HepG2 (cell line): ENCODE data around the gene NUDT19. TPM values are rescaled to one million over a fixed set of nuclear protein-coding genes. Genes with fewer than 3 reads are reported as not detected.

Source experiments
- AGO2 ChIP-seq: fragments of 200-400 bp; formaldehyde crosslinking; optimal IDR thresholded peaks from 2 replicates; pipeline ENCODE3; 2017; ENCODE audit warnings: mild to moderate bottlenecking, low read depth, low read length, moderate library complexity
- ARNT ChIP-seq: fragments of 450-650 bp; IDR thresholded peaks from 2 replicates; pipeline ENCODE4 v1.6.1; 2017
- ETV6 ChIP-seq: sonication (generic); formaldehyde crosslinking; conservative IDR thresholded peaks from 2 replicates; pipeline ENCODE4 v1.4.0; 2020; ENCODE audit warnings: missing genetic modification reagents
- PTBP1 ChIP-seq: fragments of 200-400 bp; formaldehyde crosslinking; IDR thresholded peaks from 2 replicates; pipeline ENCODE4 v1.6.1; 2018; ENCODE audit warnings: low read length, low read depth; ENCODE audit not compliant: poor library complexity, severe bottlenecking
- RBM39 ChIP-seq: fragments of 200-400 bp; formaldehyde crosslinking; IDR thresholded peaks from one replicate; pipeline ENCODE4 v1.6.1; 2018; ENCODE audit warnings: antibody characterized with exemption, mild to moderate bottlenecking, low read depth, low read length; ENCODE audit not compliant: poor library complexity, severe bottlenecking
- RFXAP ChIP-seq: sonication (generic); formaldehyde crosslinking; IDR thresholded peaks from 2 replicates; pipeline ENCODE4 v1.4.0; 2020; ENCODE audit warnings: missing genetic modification reagents, borderline replicate concordance
- SALL1 ChIP-seq: sonication (generic); formaldehyde crosslinking; IDR thresholded peaks from 2 replicates; pipeline ENCODE4 v1.8.0; 2022; ENCODE audit warnings: mild to moderate bottlenecking, missing genetic modification reagents
- TBP ChIP-seq: sonication (generic); formaldehyde crosslinking; IDR thresholded peaks from 2 replicates; pipeline ENCODE4 v1.5.0; 2020; ENCODE audit warnings: missing genetic modification reagents
- TCF12 ChIP-seq, 2 experiments: fragments of 450-650 bp in 1 of 2; sonication (generic) in 1 of 2; formaldehyde crosslinking in 1 of 2; IDR thresholded peaks; 2 replicates each; pipeline versions ENCODE4 v1.6.1 to v1.8.0; 2017 to 2022; ENCODE audit warnings: antibody characterized with exemption in 1 of 2, mild to moderate bottlenecking in 1 of 2, missing genetic modification reagents in 1 of 2, moderate library complexity in 1 of 2
- ZBTB38 ChIP-seq: sonication (generic); formaldehyde crosslinking; IDR thresholded peaks from 2 replicates; pipeline ENCODE4 v1.5.1; 2020; ENCODE audit warnings: mild to moderate bottlenecking, missing genetic modification reagents
- ZNF136 ChIP-seq: sonication (generic); formaldehyde crosslinking; IDR thresholded peaks from 2 replicates; pipeline ENCODE4 v1.8.1; 2022; ENCODE audit warnings: low read depth, mild to moderate bottlenecking, moderate library complexity, missing genetic modification reagents
- ZNF180 ChIP-seq: sonication (generic); formaldehyde crosslinking; IDR thresholded peaks from 2 replicates; pipeline ENCODE4 v1.4.0; 2020; ENCODE audit warnings: low read depth, missing genetic modification reagents, borderline replicate concordance
- ZNF333 ChIP-seq: sonication (generic); formaldehyde crosslinking; IDR thresholded peaks from 2 replicates; pipeline ENCODE4 v1.4.0; 2020; ENCODE audit warnings: mild to moderate bottlenecking, missing genetic modification reagents, borderline replicate concordance
- ZNF432 ChIP-seq: sonication (generic); formaldehyde crosslinking; IDR thresholded peaks from 2 replicates; pipeline ENCODE4 v1.5.0; 2020; ENCODE audit warnings: missing genetic modification reagents, mild to moderate bottlenecking, borderline replicate concordance
- ZNF747 ChIP-seq: sonication (generic); formaldehyde crosslinking; IDR thresholded peaks from 2 replicates; pipeline ENCODE4 v1.8.1; 2023; ENCODE audit warnings: missing genetic modification reagents, mild to moderate bottlenecking, borderline replicate concordance
- polyA plus RNA-seq, 8 experiments: library from polyadenylated mRNA; depleted of rRNA in 3 of 8; stranded (reverse) in 7 of 8; unstranded in 1 of 8; fragments of >200 nt; fragmentation: Illumina TruSeq in 4 of 8; extraction: Trizol in 4 of 8; gene quantifications; 2 replicates each; pipeline versions ENCODE4 v1.2.1 to v1.2.3, GENCODE V29; 2011 to 2016; ENCODE audit warnings: low read depth in 4 of 8, missing spikeins in 1 of 8, mixed read lengths in 1 of 8; ENCODE audit not compliant: insufficient read depth in 1 of 8
- total RNA-seq, 5 experiments: library from RNA; depleted of rRNA; stranded (reverse); fragments of >200 nt; fragmentation: Illumina TruSeq; extraction: Trizol; gene quantifications; 2 replicates each; pipeline ENCODE4 v1.2.3, GENCODE V29; 2016; ENCODE audit warnings: low read depth in 1 of 5
- TF ChIP-seq, protein P1 (sequence below): sonication (generic); formaldehyde crosslinking; IDR thresholded peaks from 2 replicates; pipeline ENCODE4 v1.5.0; 2020; ENCODE audit warnings: mild to moderate bottlenecking, missing genetic modification reagents
- TF ChIP-seq, protein P2 (sequence below): sonication (generic); formaldehyde crosslinking; IDR thresholded peaks from 2 replicates; pipeline ENCODE4 v1.5.0; 2020; ENCODE audit warnings: mild to moderate bottlenecking, missing genetic modification reagents
- TF ChIP-seq, protein P3 (sequence below): IDR thresholded peaks from 2 replicates; pipeline ENCODE4 v1.6.1; 2012; ENCODE audit warnings: inconsistent platforms
- TF ChIP-seq, protein P4 (sequence below): sonication (generic); formaldehyde crosslinking; IDR thresholded peaks from 2 replicates; pipeline ENCODE4 v1.4.0; 2020; ENCODE audit warnings: mild to moderate bottlenecking, missing genetic modification reagents
- TF ChIP-seq, protein P5 (sequence below): sonication (generic); formaldehyde crosslinking; IDR thresholded peaks from 2 replicates; pipeline ENCODE4 v1.4.0; 2020; ENCODE audit warnings: missing genetic modification reagents

Gene NUDT19
- total and polyA plus RNA-seq, 2 of the 13 experiments (the other 11 are each of a cell fraction or from before 2014, with no cell fraction given), result 3.1 to 3.6 TPM

DNA sequence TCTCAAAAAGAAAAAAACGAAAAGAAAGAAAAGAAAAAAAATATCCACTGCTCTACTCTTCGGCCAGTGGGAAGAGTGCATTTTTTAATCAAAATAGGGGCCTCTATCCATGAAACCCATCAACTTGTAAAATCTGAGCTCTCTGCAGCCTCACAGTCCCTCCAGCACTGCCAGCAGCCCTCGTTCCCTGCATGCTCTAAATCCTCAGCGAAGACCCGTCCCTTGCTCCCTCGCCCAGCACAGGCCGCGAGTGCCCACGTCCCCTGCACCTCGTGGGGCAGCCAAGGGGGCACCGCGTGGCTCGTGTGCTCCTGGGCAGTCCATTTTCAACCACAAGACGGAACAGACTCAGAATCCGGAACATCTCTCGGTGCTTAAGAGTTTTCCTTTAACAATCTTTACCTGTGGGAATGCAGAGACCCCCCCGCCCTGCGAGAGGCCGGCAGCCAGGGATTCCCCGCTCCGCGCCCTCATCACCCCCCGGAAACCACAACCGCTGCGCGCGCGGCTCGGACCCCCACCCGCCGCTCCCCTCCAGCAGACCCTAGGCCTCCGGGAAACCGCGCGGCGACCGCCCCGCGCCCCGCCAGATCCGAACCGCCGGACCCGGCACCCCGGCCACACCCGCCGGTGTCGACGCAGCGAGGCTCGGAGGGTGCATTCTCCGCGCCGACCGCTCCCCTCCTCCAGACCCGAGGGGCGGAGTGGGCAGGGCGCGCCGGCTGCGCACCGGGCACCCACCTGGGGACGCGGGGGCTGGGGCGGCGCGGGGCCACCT, 17.3 kb upstream of the NUDT19 start (continued):
- TF ChIP-seq, protein P1, sequence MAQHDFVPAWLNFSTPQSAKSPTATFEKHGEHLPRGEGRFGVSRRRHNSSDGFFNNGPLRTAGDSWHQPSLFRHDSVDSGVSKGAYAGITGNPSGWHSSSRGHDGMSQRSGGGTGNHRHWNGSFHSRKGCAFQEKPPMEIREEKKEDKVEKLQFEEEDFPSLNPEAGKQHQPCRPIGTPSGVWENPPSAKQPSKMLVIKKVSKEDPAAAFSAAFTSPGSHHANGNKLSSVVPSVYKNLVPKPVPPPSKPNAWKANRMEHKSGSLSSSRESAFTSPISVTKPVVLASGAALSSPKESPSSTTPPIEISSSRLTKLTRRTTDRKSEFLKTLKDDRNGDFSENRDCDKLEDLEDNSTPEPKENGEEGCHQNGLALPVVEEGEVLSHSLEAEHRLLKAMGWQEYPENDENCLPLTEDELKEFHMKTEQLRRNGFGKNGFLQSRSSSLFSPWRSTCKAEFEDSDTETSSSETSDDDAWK (CRISPR knock-in tag), result no peak
- TF ChIP-seq ZNF432 (no peak), ZNF180 (CRISPR knock-in tag) (no peak), PTBP1 (no peak), SALL1 (no peak), AGO2 (peak; percentile 70), RBM39 (no peak), RFXAP (CRISPR knock-in tag) (0 out of 2 replicates have a peak, but pooled peaks have one; percentile 6), TCF12 (IDR thresholded peaks at IDR 0.05) (no peak), TCF12 (CRISPR knock-in tag; IDR thresholded peaks at IDR 0.05) (0 out of 2 replicates have a peak, but pooled peaks have one; percentile 25), ZNF747 (0 out of 2 replicates have a peak, but pooled peaks have one; percentile 23), ZNF333 (peak; percentile 39; the same call in 1 of the 2 replicates), ETV6 (no peak), ARNT (no peak), TBP (CRISPR knock-in tag) (no peak), ZNF136 (no peak), ZBTB38 (CRISPR knock-in tag) (0 out of 2 replicates have a peak, but pooled peaks have one; percentile 35)
- TF ChIP-seq, protein P2, sequence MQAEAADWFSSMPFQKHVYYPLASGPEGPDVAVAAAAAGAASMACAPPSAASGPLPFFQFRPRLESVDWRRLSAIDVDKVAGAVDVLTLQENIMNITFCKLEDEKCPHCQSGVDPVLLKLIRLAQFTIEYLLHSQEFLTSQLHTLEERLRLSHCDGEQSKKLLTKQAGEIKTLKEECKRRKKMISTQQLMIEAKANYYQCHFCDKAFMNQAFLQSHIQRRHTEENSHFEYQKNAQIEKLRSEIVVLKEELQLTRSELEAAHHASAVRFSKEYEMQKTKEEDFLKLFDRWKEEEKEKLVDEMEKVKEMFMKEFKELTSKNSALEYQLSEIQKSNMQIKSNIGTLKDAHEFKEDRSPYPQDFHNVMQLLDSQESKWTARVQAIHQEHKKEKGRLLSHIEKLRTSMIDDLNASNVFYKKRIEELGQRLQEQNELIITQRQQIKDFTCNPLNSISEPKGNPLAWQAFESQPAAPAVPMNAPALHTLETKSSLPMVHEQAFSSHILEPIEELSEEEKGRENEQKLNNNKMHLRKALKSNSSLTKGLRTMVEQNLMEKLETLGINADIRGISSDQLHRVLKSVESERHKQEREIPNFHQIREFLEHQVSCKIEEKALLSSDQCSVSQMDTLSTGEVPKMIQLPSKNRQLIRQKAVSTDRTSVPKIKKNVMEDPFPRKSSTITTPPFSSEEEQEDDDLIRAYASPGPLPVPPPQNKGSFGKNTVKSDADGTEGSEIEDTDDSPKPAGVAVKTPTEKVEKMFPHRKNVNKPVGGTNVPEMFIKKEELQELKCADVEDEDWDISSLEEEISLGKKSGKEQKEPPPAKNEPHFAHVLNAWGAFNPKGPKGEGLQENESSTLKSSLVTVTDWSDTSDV, result no peak
- TF ChIP-seq, protein P3, sequence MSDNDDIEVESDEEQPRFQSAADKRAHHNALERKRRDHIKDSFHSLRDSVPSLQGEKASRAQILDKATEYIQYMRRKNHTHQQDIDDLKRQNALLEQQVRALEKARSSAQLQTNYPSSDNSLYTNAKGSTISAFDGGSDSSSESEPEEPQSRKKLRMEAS, result peak; percentile 30; the same call in 1 of the 2 replicates
- TF ChIP-seq, protein P4, sequence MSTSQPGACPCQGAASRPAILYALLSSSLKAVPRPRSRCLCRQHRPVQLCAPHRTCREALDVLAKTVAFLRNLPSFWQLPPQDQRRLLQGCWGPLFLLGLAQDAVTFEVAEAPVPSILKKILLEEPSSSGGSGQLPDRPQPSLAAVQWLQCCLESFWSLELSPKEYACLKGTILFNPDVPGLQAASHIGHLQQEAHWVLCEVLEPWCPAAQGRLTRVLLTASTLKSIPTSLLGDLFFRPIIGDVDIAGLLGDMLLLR (CRISPR knock-in tag), result peak; percentile 25; the same call in 1 of the 2 replicates
- TF ChIP-seq, protein P5, sequence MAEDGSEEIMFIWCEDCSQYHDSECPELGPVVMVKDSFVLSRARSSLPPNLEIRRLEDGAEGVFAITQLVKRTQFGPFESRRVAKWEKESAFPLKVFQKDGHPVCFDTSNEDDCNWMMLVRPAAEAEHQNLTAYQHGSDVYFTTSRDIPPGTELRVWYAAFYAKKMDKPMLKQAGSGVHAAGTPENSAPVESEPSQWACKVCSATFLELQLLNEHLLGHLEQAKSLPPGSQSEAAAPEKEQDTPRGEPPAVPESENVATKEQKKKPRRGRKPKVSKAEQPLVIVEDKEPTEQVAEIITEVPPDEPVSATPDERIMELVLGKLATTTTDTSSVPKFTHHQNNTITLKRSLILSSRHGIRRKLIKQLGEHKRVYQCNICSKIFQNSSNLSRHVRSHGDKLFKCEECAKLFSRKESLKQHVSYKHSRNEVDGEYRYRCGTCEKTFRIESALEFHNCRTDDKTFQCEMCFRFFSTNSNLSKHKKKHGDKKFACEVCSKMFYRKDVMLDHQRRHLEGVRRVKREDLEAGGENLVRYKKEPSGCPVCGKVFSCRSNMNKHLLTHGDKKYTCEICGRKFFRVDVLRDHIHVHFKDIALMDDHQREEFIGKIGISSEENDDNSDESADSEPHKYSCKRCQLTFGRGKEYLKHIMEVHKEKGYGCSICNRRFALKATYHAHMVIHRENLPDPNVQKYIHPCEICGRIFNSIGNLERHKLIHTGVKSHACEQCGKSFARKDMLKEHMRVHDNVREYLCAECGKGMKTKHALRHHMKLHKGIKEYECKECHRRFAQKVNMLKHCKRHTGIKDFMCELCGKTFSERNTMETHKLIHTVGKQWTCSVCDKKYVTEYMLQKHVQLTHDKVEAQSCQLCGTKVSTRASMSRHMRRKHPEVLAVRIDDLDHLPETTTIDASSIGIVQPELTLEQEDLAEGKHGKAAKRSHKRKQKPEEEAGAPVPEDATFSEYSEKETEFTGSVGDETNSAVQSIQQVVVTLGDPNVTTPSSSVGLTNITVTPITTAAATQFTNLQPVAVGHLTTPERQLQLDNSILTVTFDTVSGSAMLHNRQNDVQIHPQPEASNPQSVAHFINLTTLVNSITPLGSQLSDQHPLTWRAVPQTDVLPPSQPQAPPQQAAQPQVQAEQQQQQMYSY (CRISPR knock-in tag), result no peak
